Astrocyte of the spinal cord (primary cell): Measurements from ENCODE around the gene STK32B.

Experiments used
- DNase-seq: peaks from one replicate; pipeline ENCODE4 v3.0.0; 2011; ENCODE audit warnings: low read depth, low spot score
- H3K4me3 ChIP-seq: 2 replicates; pipeline ENCODE4 v1.5.1; 2011; ENCODE audit warnings: low read depth, mild to moderate bottlenecking, low read length, moderate library complexity
- CTCF ChIP-seq: IDR thresholded peaks from 2 replicates; pipeline ENCODE4 v1.5.1; 2012; ENCODE audit warnings: low read depth, mild to moderate bottlenecking, low read length, inconsistent platforms
- in situ Hi-C: cut with HindIII; loops from 2 replicates; pipeline ENCODE4 v1.10.0; 2017; ENCODE audit warnings: low sequenced_read_pairs

STK32B gene

GRCh38 chr4:5199912-5200311 lies 148.6 kb downstream of the STK32B start:
- in situ Hi-C loops: no loop called here
- no peak for TF ChIP-seq CTCF
- H3K4me3 ChIP-seq: no peak overlapping the region
- no peak for DNase-seq

GRCh38 chr4:5200513-5200912 lies 149.2 kb downstream of the STK32B start:
- no peak overlapping the region for H3K4me3 ChIP-seq
- DNase-seq: no peak
- TF ChIP-seq CTCF: no peak
- in situ Hi-C loops: no loop called here

- no peak overlapping the region for H3K4me3 ChIP-seq
- TF ChIP-seq CTCF: no peak
- in situ Hi-C loops: no loop called here
- no peak for DNase-seq
Observed at GRCh38 chr4:5203309-5203992, 152.2 kb downstream of the STK32B start.

- no peak for DNase-seq
- no peak for TF ChIP-seq CTCF
- in situ Hi-C loops: no loop called here
- H3K4me3 ChIP-seq: no peak overlapping the region
Observed at GRCh38 chr4:5203993-5204310, 152.7 kb downstream of the STK32B start.

GRCh38 chr4:5204781-5205180 lies 153.5 kb downstream of the STK32B start:
- no peak for TF ChIP-seq CTCF
- no peak overlapping the region for H3K4me3 ChIP-seq
- no peak for DNase-seq
- in situ Hi-C loops: no loop called here

GRCh38 chr4:5206016-5206790 lies 154.9 kb downstream of the STK32B start:
- TF ChIP-seq CTCF: no peak
- DNase-seq: peak; percentile 81
- no peak overlapping the region for H3K4me3 ChIP-seq
- in situ Hi-C loops: no loop called here
